ENCODE measurements around the gene AKAP8L.
A peak's percentile ranks its signal among the peaks of the same experiment; 100 is the strongest.
"Not testable (repeated sequence)": the region's sequence is repeated elsewhere in the genome, so short reads cannot be mapped to it uniquely, and the experiment has no call there.

AKAP8L gene

DNA sequence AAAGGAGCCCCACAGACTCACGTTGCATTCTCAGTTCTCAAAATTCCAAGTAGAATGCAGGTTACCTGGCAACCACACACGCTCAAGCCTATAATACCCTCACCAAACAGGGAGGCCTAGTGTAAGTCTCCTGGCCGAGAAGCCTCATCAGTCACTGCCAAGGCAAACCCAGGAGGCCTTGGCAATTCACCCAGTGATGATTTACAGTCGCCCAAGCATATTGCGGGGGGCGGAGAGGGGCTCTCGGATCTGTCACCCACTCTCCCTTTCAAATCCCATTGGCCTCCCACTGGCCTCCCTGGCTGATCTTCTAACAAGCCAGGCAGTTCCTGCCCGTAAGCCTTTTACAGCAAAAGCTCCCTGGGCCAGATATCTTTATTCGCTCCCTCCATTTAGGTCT lies 1.1 kb downstream of the AKAP8L start:
- no peak for DNase-seq (ENCODE audit: low spot score)

DNA sequence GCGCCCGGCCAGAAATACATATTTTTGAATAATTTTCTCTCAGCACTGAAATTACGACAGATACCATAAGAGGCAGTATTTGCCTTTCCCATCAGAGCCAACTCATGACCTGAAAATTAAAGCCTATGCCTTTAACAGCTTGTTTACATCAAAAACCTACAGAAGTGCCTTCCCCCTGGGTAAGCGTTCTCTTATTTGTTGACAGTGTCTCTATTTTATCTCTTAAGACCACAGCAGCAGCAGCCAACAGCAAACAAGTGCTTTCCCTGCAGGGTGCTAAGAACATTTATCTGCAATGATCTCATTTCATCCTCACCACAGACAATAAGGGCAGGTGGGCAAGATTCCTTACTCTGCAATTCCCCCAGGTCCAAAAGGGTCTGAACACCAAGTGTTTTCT lies 6.0 kb downstream of the AKAP8L start:
- no peak for DNase-seq (ENCODE audit: low spot score)

DNA sequence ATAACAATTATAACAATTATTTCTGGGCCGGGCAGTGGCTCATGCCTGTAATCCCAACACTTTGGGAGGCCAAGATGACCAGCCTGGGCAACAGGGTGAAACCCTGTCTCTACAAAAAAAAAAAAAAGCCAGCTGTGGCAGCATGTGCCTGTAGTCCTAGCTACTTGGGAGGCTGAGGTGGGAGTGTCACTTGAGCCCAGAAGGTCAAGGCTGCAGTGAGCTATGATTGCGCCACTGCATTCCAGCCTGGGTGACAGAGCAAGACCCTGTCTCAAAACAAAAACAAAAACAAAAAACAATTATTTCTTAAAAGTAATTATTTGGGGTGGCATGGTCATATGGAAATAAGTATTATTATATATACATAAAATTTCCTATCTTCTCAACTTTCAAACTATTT lies 7.4 kb downstream of the AKAP8L start:
- DNase-seq (ENCODE audit: low spot score) = not testable (repeated sequence)

DNA sequence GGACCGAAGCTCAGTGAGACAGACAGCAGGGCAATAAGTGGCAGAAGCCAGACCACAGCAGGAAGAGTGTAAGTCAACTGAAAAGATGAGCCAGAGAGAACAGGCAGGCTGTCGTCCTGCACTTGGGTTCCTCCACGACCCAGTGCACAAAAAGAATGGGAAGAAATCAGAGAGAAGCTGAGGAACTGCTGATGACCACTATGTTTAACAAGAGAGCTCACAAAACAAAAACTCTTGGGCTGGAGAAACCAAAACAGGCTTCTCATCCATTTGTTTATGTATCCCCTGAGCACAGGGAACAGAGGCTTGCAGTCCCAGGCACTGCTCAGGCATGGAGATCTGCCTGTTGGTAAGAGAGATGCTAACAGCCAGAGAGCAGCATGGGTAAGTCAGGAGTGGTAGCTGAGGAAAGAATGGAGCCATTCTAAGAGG lies 14.0 kb downstream of the AKAP8L start:
- no peak for DNase-seq (ENCODE audit: low spot score)

DNA sequence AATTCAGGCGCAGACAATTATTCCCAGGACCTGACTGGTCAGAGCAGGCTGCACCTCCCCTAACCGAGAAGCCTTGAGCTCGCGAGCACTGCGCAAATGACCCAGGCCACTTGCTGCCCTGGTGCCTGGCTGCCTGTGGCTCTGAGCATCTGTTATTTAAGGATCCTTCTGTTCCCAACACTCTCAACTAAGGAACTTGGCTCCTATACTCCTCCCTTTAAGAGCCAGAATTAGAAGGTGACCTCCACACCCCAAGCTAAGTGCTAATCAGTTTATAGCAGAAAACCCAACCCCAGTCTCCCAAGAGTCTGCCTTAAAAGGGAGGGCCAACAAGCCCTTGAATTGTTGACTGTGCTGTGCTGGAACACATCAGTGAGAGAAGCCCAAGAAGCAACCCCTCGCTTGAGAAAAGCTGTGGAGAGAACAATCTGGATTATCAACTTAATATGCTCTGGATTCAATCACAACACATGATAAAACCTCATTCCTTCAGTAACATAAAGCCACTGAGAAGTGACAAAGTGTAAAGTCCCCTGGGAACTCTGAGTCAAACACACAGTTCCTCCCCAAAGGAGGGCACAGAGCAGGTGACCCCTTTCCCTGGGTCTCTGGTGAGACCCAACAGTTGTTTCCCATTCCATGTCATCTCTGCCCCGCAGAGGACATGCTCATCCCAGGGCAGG lies 14.6 kb downstream of the AKAP8L start:
- no peak for DNase-seq (ENCODE audit: low spot score)

DNA sequence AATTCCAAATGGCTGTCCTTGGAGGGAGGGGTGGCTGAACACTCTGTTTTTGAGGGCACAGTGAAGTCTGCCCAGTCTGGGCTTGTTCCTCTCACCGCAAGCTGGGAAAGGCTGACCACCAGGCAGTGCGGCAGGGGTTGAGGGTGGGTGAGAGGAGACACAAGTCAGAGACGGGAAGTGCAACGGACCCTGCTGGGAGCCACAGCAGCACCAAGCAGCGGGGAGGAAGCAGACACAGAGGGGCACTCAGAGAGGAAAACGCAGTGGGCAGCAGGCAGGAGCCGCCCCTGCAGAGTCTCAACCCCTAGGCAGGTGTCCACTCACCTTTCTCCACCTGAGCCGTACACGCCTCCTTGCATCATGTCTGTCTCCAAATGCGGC lies 15.6 kb downstream of the AKAP8L start:
- no peak for DNase-seq (ENCODE audit: low spot score)

DNA sequence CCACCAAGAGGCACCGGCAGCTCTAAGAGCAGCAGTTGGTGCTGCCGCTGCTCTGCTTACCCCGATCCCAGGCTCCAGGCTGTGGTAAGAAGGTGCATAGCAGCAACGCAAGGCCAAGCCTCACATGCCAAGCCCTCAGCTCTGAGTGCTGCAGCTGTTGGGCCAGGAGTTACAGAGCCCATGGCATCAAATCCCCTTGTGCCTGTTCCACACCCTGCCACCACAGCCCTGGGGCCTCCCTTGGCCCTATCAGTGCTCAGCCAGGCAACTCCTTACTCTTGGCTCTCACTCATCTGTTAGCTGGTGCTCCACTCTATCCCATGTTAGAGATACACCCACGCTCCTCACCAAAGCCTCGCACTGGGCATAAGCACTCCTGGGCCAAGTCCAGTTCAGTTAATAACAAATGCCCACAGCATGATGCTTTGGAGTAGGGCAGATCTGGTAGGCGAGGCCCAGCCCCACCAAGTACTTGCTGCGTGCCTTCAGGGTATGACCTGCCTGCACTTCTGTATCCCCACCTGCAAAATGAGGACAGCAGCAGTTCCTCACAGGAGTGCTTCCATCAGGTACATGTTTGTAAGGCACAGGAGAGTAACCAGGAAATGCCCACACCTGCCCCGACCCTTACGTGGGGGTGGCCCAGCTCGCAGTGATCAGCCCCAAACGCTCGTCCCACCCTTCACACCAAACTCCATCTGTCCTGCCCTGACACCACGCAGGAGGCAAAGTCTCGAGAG lies 16.2 kb downstream of the AKAP8L start:
- DNase-seq (ENCODE audit: low spot score) = no peak

DNA sequence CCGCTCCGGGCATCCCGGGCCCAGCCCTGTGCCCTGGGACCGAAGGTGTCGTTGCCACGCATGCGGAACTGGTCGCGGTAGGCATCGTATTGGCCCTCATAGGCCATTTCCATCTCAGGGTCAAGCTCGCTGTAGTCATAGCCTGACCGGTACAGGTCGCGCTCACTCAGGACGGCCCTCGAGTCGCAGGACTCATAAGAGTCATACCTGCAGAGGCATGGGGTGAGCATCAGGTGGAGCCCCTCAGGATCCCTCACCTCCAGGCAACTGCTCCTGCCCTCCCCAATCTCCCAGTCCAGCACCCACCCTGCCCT lies 17.4 kb downstream of the AKAP8L start:
- no peak for DNase-seq (ENCODE audit: low spot score)

DNA sequence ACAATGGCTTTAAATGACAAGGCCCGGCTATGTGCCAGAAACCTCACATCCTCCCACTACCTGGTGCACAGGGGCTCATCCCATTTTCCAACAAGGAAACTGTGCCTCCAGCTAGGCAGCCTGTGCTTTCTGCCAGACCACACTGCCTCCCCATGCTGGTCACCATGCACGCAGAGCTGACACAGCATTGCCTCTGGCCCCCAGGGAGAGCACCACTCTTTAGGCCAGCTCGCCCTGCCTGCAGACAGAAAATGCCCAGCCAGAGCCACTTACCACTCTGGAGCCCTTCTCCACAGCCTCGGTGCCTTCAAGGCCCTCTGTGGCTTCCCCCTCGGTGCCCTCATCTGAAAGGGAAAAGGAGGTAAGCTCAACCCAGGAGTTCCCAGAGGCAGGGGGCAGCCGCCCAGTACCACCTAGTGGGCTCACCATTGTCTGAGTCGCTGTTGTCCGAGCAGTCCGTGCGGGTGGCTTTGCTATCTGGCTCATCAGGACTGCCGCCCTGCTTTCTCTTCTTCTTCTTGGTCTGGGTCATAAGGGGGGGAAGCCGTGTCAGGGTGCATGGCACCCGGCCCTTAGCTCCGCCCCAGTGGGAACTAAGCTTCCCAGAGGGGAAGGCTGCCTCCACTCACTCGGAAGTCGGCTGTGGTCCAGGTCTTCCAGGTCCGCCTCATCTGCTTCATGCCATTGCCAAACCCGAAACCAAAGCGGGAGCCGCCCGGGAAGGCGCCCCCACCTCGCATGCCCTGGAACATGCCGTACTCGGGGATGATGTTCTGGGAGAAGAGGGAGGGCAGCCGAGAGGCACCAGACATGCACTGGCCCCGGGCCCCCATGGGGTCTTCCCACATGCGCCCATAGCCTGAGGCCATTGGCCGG lies 18.0 kb downstream of the AKAP8L start:
- DNase-seq (ENCODE audit: low spot score) = no peak

DNA sequence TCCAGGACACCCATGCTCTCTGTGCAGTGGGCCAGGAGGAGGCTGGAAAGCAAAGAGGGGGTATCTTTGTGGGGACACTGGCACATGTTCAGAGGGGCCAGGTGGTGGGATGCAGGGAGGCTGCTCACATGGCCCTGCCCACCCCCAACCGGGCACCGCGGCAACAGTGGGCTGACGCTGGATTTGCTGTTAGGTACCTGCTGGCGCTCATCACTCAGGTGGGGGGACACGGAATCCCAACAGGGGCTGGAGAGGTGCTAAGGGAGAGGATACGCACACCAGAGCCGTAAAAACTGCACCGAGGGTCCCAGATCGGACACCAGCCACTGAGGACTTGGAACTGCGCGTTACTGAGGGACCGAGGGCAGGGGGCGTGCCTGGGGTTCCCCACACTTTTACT lies 19.2 kb downstream of the AKAP8L start:
- no peak for DNase-seq (ENCODE audit: low spot score)

DNA sequence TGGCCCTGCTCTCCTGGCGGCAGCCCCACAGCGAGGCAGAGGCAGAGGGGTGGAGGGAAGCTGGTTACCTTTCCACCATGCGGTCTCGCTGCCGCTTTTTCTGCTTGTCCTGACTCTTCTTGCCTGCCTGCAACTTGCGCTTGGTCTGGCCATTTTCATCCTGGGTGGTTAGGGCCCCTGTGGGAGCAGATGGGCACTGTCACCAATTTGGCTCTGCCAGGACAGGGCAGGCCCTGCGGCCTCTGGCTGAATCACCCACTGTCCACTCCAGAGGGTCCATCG lies 19.6 kb downstream of the AKAP8L start:
- DNase-seq (ENCODE audit: low spot score) = no peak

DNA sequence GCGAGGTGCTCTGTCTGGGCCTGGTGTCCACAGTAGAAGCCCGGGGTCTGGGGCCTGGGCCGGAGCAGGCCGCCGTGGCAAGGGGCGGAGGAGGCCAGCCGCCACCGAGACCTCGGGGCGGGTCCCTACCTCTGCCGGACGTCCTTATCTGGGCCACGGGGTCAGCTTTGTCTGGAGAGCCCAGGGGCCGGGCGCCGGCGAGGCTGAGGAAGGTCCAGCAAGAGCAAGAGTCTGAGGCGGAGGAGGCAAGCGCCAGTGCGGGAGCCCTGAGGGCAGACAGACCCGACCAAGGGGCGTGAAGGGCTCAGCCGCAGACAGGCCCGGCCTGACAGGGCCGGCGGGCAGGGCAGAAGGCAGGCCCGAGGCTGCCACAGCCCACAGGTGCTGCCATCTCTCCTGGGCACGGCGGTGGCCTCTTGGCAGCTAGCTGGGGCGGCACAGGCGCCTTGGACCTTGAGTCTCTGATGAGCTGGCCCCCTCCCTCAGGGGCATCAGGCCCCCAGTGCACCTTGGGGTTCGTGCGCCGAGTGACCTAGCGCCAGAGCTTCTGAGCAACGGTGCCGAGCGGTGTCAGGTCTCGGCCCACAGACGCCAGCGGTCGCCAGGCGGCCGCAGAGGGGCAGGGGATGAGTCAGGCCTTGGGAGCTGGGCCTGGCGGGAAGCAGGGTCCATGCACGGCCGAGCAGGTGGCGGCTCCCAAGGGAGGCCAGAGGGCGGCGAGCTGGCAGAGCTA lies 20.1 kb downstream of the AKAP8L start:
- no peak for DNase-seq (ENCODE audit: low spot score)

DNA sequence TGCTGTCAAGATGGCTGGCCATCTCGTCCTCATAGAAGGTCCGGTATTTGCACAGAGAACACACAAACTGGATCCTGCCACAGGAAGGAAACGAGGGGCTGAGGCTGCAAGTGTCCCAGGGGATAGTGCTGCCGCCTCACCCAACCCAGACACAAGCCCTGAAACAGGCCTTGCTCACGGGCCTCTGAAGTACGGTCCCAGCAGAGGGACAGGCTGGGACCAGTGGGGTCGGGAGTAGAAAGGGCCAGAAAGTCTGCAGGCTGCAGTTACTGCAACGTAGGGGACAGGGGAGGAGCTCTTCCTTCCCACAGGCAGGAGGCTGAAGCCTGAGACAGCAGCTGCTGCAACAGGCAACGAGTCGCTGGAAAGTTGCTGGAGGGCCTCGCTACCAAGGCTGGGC lies 21.0 kb downstream of the AKAP8L start:
- no peak for DNase-seq (ENCODE audit: low spot score)

DNA sequence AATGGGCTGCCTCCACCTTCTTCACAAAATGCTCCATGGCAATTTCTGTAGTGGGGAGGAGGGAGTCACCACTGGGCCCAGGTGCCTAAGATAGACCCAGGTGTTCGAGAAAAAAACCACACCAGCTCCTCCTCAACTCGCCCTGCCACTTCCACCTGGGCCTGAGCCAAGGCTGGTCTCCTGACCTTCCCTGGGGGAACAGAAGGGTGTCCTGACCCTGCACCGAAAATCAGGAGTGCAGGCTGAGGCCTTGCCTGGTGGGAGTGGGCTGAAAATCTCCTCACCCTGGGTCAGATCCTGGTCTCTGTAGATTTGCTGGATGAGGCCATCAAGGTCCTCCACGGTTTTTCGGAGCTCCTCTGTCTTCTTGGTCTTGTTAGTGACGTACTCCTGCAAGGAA lies 21.6 kb downstream of the AKAP8L start:
- no peak for DNase-seq (ENCODE audit: low spot score)

DNA sequence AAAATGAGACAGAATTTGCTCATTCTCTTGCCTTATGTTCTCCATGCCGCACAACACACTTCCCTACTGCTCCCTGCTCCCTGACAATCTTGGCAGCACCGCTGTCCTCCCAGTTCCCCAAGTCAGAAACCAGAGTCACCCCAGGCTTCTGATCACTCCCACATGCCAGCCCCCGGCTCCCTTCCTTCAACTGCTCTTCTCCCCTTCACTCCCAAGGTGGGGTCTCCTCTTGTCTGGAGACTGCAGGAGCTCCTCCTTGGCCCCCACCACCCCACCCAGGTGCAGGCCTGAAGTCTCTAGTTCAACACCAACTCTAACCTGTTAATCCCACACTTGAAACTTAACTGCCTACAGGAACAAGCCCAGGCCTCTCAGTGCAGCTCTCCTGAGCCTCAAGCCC lies 22.4 kb downstream of the AKAP8L start:
- DNase-seq (ENCODE audit: low spot score) = no peak

DNA sequence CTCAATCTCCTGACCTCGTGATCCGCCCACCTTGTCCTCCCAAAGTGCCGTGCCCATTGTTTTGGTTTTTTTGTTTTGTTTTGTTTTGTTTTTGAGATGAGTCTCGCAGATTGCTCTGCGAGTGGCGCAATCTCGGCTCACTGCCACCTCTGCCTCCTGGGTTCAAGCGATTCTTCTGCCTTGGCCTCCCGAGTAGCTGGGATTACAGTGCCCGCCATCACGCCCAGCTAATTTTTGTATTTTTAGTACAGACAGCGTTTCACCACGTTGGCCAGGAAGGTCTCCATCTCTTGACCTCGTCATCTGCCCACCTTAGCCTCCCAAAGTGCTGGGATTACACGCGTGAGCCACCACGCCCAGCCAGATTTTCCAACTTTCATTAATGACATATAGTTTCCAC lies 23.5 kb downstream of the AKAP8L start:
- DNase-seq (ENCODE audit: low spot score) = not testable (repeated sequence)

DNA sequence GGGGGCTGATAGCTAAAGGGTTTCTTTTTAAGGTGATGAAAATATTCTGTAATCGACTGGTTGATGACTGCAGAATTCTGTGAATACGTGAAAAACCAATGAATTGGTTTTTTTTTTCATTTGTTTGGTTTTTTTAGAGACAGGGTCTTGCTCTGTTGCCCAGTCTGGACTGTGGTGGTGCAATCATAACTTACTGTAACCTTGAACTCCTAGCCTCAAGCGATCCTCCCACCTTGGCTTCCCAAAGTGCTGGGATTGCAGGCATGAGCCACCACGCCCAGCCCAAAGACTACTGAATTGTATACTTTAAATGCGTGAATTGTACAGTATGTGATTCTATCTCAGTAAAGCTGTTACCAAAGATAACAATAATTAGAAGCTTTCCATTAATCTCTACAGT lies 24.4 kb downstream of the AKAP8L start:
- DNase-seq (ENCODE audit: low spot score) = no peak

DNA sequence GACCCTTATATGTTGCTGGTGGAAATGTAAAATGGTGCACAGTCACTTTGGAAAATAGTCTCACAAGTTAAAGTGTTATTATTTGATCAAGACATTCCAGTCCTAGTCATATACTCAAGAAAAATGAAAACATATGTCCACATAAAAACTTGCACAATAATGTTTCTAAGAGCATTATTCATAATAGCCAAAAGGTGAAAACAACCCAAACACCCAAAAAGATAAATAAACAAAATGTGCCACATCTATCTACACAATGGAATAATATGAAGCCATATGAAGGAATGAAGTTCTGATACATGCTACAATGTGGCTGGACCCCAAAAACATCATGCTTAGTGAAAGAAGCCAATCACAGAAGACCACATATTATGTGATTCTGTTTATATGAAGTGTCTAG lies 24.8 kb downstream of the AKAP8L start:
- no peak for DNase-seq (ENCODE audit: low spot score)

DNA sequence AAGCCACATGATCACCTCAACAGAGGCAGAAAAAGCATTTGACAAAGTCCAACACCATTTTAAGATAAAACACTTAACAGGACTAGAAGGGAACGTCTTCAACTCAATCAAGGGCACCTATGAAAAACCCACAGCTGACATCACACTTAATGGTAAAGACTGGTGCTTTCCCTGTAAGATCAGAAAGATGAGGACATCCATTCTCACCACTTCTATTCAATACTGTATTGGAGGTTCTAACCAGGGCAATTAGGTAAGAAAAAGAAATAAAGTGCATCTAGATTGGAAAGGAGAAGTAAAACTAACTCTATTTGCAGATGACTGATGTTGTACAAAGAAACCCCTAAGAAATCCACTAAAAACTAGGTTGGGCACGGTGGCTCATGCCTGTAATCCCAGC lies 28.0 kb downstream of the AKAP8L start:
- no peak for DNase-seq (ENCODE audit: low spot score)

DNA sequence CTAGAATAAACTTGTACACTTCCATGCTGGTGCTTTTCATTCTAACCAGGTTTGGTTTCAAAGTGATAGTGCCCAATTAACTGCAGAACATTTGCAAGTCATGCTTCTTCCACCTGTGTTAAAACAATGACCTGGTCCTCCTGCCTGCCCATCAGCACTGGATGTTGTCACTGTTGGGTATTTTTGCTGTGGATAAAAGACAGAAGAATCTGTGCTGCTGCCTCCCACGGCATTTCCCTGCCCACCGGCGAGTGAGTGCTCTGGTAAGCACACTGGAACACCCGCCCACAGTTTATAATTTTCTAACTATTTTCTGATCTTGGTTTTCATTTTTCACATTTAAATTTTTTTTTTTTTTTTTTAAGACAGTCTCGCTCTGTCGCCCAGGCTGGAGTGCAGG lies 36.9 kb downstream of the AKAP8L start:
- no peak for DNase-seq (ENCODE audit: low spot score)

DNA sequence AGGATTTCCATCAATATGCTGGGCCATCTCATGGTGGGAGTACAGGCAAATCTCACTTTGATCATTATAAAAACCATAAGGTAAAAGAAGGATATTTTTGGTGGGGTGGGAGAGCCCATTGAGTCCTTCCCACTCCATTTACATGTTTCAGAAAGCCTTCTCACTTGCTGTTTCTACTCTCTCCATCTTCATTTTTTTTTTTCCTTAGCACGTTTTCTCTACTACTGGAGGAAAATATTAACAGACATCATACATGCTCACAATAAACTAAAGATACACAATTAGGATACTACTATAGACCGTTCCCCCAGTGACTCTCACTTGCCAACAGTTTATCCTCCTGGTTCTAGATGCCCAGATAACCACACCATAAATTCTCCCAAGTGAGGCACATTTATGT lies 37.4 kb downstream of the AKAP8L start:
- no peak for DNase-seq (ENCODE audit: low spot score)

DNA sequence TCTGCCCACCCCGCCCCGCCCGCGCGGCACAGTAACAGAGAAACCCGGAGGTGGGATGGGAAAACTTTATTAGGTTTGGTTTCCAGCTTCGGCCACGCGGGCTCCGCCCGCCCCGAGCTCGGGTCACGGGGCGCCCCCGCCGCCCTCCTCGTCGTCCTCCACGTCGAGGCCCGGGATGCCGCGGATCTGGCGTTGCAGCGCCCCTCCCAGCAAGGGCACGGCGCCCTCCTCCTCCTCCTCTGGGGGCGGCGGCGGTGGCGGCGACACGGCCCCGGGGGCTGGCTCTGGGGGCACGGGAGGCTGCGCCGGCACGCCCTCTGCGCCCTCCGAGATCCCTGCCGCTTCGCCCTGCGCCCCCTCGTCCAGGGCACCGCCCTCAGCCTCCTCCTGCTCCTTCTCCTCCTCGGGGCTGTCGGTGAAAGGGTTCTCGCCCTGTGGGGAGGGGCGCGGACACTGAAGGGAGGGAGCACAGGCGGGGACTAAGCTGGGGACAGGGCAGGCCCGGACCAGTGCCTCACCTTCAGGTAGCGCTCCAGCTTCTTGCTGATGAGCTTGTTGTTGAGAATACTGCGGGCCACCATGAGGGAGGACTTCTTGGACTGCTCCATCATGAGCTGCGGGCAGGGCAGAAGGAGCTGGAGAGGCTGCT lies 38.7 kb downstream of the AKAP8L start:
- peak; percentile 69 for DNase-seq (ENCODE audit: low spot score)
